ENCODE measurements around the gene PAOX.

Gene PAOX

DNA sequence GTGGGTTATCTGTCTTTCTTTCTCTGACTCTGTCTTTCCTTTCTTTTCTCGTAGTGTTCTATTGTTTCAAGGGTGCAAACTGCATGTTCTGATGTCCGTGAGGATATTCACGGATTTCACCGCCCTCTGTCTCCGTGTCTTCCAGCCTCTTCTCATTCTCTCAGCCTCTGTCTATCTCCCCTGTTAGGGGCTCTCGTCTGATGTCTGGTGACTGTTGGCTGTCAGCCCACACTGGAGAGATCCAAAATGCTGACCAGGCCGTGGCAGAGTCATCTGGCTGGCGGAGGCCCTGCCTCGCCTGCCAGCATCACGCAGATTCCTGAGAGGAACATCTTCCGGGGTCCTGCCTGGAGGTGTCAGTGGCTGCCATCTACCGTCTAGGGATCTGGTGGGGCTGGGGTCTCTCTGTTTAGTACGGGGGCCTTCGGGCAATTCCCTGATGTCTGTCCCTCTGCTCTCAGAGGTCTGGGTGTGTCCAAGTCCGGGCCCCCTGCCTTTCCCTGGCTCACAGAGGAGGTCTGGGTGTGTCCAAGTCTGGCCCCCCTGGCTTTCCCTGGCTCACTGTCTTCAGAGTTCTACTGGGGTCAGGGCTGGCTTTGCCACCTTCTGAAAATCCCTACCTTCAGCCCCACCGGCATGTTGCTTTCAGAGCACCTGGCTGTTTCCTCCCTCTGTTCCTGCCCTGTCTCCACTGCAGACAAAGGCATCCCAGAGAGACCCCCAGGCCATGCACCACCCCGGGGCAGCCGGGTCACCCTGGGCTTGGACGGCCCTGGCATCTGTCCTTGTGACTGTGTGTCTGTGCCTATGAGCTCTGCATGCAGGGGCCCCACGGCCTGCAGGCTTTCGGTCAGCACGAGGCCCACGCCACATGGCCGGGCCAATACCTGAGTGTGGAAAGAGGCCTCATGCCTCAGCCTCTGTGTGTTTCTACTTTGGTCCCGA, 60.7 kb downstream of the PAOX start:
- no peak for DNase-seq (ENCODE audit: low spot score)

DNA sequence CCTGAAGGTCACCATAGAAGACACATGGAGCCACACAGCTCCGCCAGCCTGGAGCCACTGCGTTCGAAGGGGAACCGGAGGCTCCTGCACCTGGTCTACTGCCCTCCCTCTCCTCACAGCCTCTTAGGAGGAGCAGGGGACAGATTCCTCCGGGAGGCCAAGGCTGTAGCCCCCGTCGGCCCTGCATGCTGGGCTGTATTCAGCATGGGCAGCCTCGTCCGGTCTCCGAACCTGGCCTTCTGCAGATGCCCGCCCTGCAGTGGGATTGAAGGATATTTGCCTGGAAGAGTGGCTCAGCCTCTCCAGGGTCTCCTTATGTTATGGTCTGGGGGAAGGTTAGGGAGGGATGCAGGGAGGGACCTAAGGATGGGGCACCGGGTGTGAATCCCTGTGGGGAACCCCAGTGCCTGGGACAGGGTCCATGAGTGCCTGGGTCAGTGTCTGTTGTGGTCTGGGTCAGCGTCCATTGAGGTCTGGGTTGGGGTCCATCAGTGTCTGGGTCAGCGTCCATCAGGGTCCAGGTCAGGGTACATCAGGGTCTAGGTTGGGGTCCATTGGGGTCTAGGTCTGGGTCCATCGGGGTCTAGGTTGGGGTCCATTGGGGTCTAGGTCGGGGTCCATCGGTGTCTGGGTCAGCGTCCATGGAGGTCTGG, 61.7 kb downstream of the PAOX start:
- no peak for DNase-seq (ENCODE audit: low spot score)

Measured in activated CD4-positive, alpha-beta T cell treated with anti-CD3 and anti-CD28 coated beads, Interleukin-2, Interleukin-4, amounts not matched to agents 100 ng/mL and 50 ng/mL, durations not matched to agents 16 hours and 8 hours (primary cell).